GM12878 (cell line): ENCODE data around the gene CBLIF. TPM values are rescaled to one million over a fixed set of nuclear protein-coding genes. Genes with fewer than 3 reads are reported as not detected.

Experiments used
- ATAC-seq: fragments of 200-7000 bp; cut with Tn5 transposase; 3 replicates; pipeline ENCODE4 v1.9.1; 2020; ENCODE audit warnings: mild to moderate bottlenecking, moderate library complexity
- BruUV-seq: library from RNA; stranded (reverse); fragments of 400-500 nt; replicated peaks from 2 replicates; lab custom pipeline; 2021; lab: Mats Ljungman, UMichigan
- CTCF ChIA-PET: fragments of 300-600 bp; sonication (Branson Sonifier 250); formaldehyde crosslinking; extraction: SDS; loops from one replicate; lab custom pipeline; 2021; ENCODE audit warnings: inconsistent platforms; lab: Yijun Ruan, JAX
- POLR2A ChIA-PET: fragments of 350-600 bp; formaldehyde crosslinking; extraction: SDS; loops from one replicate; lab custom pipeline; 2021; ENCODE audit warnings: inconsistent platforms; lab: Charles Lee
- RAD21 ChIA-PET: fragments of 300-600 bp; sonication (Branson Sonifier 250); formaldehyde crosslinking; loops from one replicate; lab custom pipeline; 2023; ENCODE audit warnings: antibody characterized with exemption; ENCODE audit not compliant: unreplicated experiment; lab: Charles Lee
- SMC1A ChIA-PET: fragments of 300-600 bp; sonication (Branson Sonifier 250); formaldehyde crosslinking; loops from one replicate; lab custom pipeline; 2023; ENCODE audit not compliant: unreplicated experiment, uncharacterized antibody; lab: Charles Lee
- DNase-seq: peaks from one replicate; pipeline ENCODE4 v3.0.0-alpha.2; 2011; ENCODE audit warnings: low read depth, low spot score
- FAIRE-seq: peaks from 3 replicates; lab custom pipeline; 2011; peaks lifted over from hg19 to GRCh38; lab: Jason Lieb, UNC
- H2AFZ ChIP-seq: 2 replicates; pipeline ENCODE4 v1.6.0; 2011; ENCODE audit warnings: low read depth, low read length, control low read depth; ENCODE audit not compliant: control insufficient read depth
- H3K27ac ChIP-seq: 2 replicates; pipeline ENCODE4 v1.5.1; 2011; ENCODE audit warnings: control low read depth; ENCODE audit not compliant: control insufficient read depth, insufficient read depth
- H3K27me3 ChIP-seq, 2 experiments: replicated peaks in 1 of 2; 2 replicates each; pipeline versions ENCODE4 v1.6.0 to v1.6.1; 2011; ENCODE audit warnings: low read length in 1 of 2; ENCODE audit not compliant: control insufficient read depth in 2 of 2, insufficient read depth in 2 of 2
- H3K36me3 ChIP-seq, 2 experiments: 2 replicates each; pipeline ENCODE4 v1.5.1; 2011; ENCODE audit warnings: low read length in 1 of 2; ENCODE audit not compliant: control insufficient read depth in 2 of 2, insufficient read depth in 2 of 2
- H3K4me1 ChIP-seq: 2 replicates; pipeline ENCODE4 v1.6.1; 2011; ENCODE audit warnings: mild to moderate bottlenecking, low read length, moderate library complexity, mixed read lengths; ENCODE audit not compliant: control insufficient read depth, insufficient read depth
- H3K4me2 ChIP-seq: 2 replicates; pipeline ENCODE4 v1.6.0; 2011; ENCODE audit warnings: control low read depth; ENCODE audit not compliant: control insufficient read depth, insufficient read depth
- H3K4me3 ChIP-seq: fragments of 200-600 bp; sonication (generic); 2 replicates; pipeline ENCODE4 v1.5.1; 2016
- H3K79me2 ChIP-seq: 2 replicates; pipeline ENCODE4 v1.6.0; 2011; ENCODE audit warnings: low read length; ENCODE audit not compliant: control insufficient read depth, insufficient read depth
- H3K9ac ChIP-seq: 2 replicates; pipeline ENCODE4 v1.8.0; 2011; ENCODE audit warnings: low read length, control low read depth, mixed read lengths; ENCODE audit not compliant: control insufficient read depth, insufficient read depth
- H3K9me3 ChIP-seq: replicated peaks from 3 replicates; pipeline ENCODE4 v1.5.1; 2011; ENCODE audit warnings: mild to moderate bottlenecking, low read length; ENCODE audit not compliant: control insufficient read depth, insufficient read depth
- H4K20me1 ChIP-seq: 2 replicates; pipeline ENCODE4 v1.6.0; 2011; ENCODE audit not compliant: control insufficient read depth, insufficient read depth
- ATF2 ChIP-seq: IDR thresholded peaks from 2 replicates; pipeline ENCODE4 v1.6.1; 2012; ENCODE audit warnings: low read length, inconsistent platforms
- BHLHE40 ChIP-seq, 2 experiments: fragments of 450-650 bp in 1 of 2; IDR thresholded peaks; 2 replicates each; pipeline ENCODE4 v1.6.1; 2011 to 2017; ENCODE audit warnings: low read depth in 2 of 2, borderline replicate concordance in 1 of 2, improper control_type of control experiment in 1 of 2, low read length in 1 of 2, mild to moderate bottlenecking in 1 of 2
- DPF2 ChIP-seq: fragments of 450-650 bp; IDR thresholded peaks from 2 replicates; pipeline ENCODE4 v1.6.1; 2017; ENCODE audit warnings: mild to moderate bottlenecking
- FOXM1 ChIP-seq: IDR thresholded peaks from 2 replicates; pipeline ENCODE4 v1.6.1; 2012; ENCODE audit warnings: low read depth, mild to moderate bottlenecking, inconsistent platforms, low read length, moderate library complexity
- KAT2A ChIP-seq: conservative IDR thresholded peaks from 2 replicates; pipeline ENCODE4 v1.6.1; 2011; ENCODE audit warnings: low read depth, low read length; ENCODE audit not compliant: control insufficient read depth
- NR2C1 ChIP-seq: fragments of 450-650 bp; IDR thresholded peaks from 2 replicates; pipeline ENCODE4 v1.6.1; 2017; ENCODE audit warnings: antibody characterized with exemption, mild to moderate bottlenecking, moderate library complexity
- NR2C2 ChIP-seq: IDR thresholded peaks from 2 replicates; pipeline ENCODE4 v1.6.1; 2011; ENCODE audit warnings: borderline replicate concordance, low read depth; ENCODE audit not compliant: control insufficient read depth, insufficient read length
- PBX3 ChIP-seq: IDR thresholded peaks from 2 replicates; pipeline ENCODE4 v1.6.1; 2011; ENCODE audit warnings: mild to moderate bottlenecking, low read depth, low read length, moderate library complexity; ENCODE audit not compliant: insufficient replicate concordance
- ZNF592 ChIP-seq: fragments of 450-650 bp; IDR thresholded peaks from 2 replicates; pipeline ENCODE4 v1.6.1; 2017; ENCODE audit warnings: mild to moderate bottlenecking, moderate library complexity
- in situ Hi-C: fragments of 300-500 bp; cut with MboI; formaldehyde crosslinking; loops from 9 replicates; pipeline ENCODE4 v1.14.3; 2018; ENCODE audit warnings: mixed read lengths
- intact Hi-C: fragments of 100-400 bp; cut with micrococcal nuclease; formaldehyde crosslinking; loops from one replicate; pipeline ENCODE4 v1.14.2; 2022; ENCODE audit not compliant: unreplicated experiment
- polyA plus RNA-seq, 11 experiments: library from polyadenylated mRNA; depleted of rRNA in 4 of 11; unstranded in 6 of 11; stranded (reverse) in 5 of 11; fragments of >200 nt; fragmentation: Nextera tagmentation in 4 of 11; fragmentation: Illumina TruSeq in 1 of 11; extraction: Ambion mirVana in 4 of 11; extraction: Trizol in 1 of 11; gene quantifications; 1 replicate in 1 of 11; 2 replicates in 10 of 11; pipeline versions ENCODE4 v1.2.1 to v1.2.3, GENCODE V29; 2011 to 2016; ENCODE audit warnings: inconsistent platforms in 2 of 11, missing spikeins in 2 of 11, low read depth in 1 of 11
- total RNA-seq, 4 experiments: library from RNA; depleted of rRNA in 3 of 4; stranded (reverse); fragments of >200 nt in 3 of 4; fragmentation: Illumina TruSeq in 1 of 4; extraction: Trizol in 1 of 4; gene quantifications; 2 replicates each; pipeline versions ENCODE4 v1.2.1 to v1.2.3, GENCODE V29; 2013 to 2021

CBLIF gene
- total and polyA plus RNA-seq, 10 of the 15 experiments (the other 5 are each of a cell fraction or from before 2014, with no cell fraction given), result not detected

GRCh38 chr11:59877784-59878183 lies 32.5 kb upstream of the CBLIF start (continued):
- TF ChIP-seq BHLHE40 (IDR thresholded peaks at IDR 0.05; ENCODE audit: borderline replicate concordance in 1 of 2, low read depth in 2 of 2, low read length in 1 of 2) (no peak), ATF2 (no peak)

GRCh38 chr11:59877325-59877724 lies 32.0 kb upstream of the CBLIF start:
- no TSS peak for BruUV-seq
- TF ChIP-seq FOXM1 (no peak), NR2C1 (no peak), DPF2 (no peak), NR2C2 (no peak), PBX3 (no peak), KAT2A (no peak), ZNF592 (no peak)
- Histone ChIP-seq H4K20me1 (no peaks in the 10 kb centered on the region), H3K27ac (no peak overlapping the region), H3K36me3 (no peaks in the 10 kb centered on the region), H3K4me1 (no peaks in the 10 kb centered on the region), H3K9me3 (no peaks in the 10 kb centered on the region), H3K4me3 (no peak overlapping the region), H3K4me2 (no peak overlapping the region), H2AFZ (no peak overlapping the region), H3K9ac (no peak overlapping the region), H3K27me3 (no peaks in the 10 kb centered on the region), H3K79me2 (no peaks in the 10 kb centered on the region)
- FAIRE-seq (no peak), DNase-seq (no peak), ATAC-seq (no peak)
- ChIA-PET SMC1A (no interaction called here), RAD21 (no interaction called here), CTCF (no interaction called here), POLR2A (no interaction called here)
- intact Hi-C loops (no loop called here), in situ Hi-C loops (no loop called here)
